GM19238 (cell line): ENCODE results near the gene PPIH.
"Not testable (repeated sequence)": the region's sequence is repeated elsewhere in the genome, so short reads cannot be mapped to it uniquely, and the experiment has no call there.

Source experiments
- DNase-seq: peaks from one replicate; pipeline ENCODE4 v3.0.0; 2011; ENCODE audit warnings: low spot score; ENCODE audit not compliant: insufficient read length

Gene PPIH

GRCh38 chr1:42657981-42658876 lies at the start of gene PPIH:
Gene PPIH, plus strand, starts transcription at chr1:42658423. Its CDS starts 24 bp downstream, at chr1:42658447.
- DNase-seq: peak; percentile 91

- no peak for DNase-seq
Measured at GRCh38 chr1:42613803-42614131, 44.5 kb upstream of the PPIH start.

DNA sequence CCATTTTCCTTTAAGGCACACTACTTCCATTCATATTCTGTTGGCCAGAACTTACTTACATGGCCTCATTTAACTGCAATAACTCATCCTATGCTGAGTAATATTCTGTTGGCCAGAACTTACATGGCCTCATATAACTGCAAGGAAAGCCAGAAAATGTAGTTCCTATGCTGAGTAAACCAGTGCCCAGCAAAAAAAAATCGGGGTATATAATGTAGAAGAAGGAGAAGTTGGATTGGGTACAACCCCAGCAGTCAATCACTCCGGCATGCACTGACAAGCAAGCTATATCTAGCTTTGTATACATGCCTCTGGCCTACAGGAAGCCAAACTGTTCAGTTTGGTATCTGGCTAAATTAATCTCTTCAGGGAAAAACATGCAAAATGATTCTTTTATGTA lies 39.4 kb upstream of the PPIH start:
- DNase-seq: no peak

GRCh38 chr1:42620307-42620706 lies 37.9 kb upstream of the PPIH start:
- no peak for DNase-seq

DNA sequence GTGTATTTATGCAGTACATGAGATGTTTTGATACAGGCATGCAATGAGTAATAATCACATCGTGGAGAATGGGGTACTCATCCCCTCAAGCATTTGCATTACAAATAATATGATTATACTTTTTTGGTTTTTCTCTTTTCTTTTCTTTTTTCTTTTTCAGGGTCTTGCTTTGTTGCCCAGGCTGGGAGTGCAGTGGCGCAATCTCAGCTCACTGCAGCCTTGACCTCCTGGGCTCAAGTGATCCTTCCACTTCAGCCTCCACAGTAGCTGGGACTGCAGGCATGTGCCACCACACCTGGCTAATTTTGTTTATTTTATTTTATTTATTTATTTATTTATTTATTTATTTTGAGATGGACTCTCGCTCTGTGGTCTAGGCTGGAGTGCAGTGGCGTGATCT lies 37.0 kb upstream of the PPIH start:
- not testable (repeated sequence) for DNase-seq

- not testable (repeated sequence) for DNase-seq
Measured at GRCh38 chr1:42627205-42627604, 31.0 kb upstream of the PPIH start.

DNA sequence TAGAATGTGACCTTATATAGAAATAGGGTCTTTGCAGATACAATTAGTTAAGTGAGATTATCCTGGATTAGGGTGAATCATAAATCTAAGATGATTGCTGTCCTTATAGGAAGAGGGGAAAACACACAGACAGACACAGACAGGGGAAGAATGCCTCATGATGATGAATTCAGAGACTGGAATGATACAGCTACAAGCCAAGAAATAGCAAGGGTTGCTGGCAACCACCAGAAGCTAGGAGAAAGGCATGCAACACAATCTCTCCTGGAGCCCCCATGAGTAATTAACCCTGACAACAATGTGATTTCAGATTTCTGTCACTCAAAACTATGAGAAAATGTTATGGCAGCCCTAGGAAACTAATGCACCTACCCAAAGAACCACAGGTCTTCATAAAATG lies 19.1 kb upstream of the PPIH start:
- no peak for DNase-seq

DNA sequence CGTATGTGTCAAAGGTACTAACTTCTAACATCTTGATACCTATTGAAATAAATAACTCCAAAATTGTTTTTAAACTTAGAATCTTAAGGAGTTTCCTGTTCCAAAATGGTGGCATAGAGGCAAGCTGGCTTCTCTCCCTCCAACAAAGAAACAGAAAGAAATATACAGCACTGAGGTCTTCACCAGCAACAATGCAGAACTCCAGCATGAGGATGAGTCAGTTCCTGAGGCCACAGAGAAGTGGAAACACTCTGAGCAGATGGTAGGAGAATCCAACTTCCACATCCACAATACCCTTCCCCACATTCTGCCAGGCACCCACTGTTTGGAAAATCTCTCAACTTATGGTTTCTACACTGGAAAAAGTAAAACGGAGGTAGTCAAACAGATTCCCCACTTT lies 12.2 kb upstream of the PPIH start:
- no peak for DNase-seq

- no peak for DNase-seq
Measured at GRCh38 chr1:42657201-42657600, 1.0 kb upstream of the PPIH start.

GRCh38 chr1:42658877-42659337 lies 684 bp downstream of the PPIH start:
- DNase-seq: no peak

GRCh38 chr1:42660907-42661500 lies 2.8 kb downstream of the PPIH start:
- DNase-seq: no peak

GRCh38 chr1:42669936-42670335 lies 11.7 kb downstream of the PPIH start:
- DNase-seq: no peak

DNA sequence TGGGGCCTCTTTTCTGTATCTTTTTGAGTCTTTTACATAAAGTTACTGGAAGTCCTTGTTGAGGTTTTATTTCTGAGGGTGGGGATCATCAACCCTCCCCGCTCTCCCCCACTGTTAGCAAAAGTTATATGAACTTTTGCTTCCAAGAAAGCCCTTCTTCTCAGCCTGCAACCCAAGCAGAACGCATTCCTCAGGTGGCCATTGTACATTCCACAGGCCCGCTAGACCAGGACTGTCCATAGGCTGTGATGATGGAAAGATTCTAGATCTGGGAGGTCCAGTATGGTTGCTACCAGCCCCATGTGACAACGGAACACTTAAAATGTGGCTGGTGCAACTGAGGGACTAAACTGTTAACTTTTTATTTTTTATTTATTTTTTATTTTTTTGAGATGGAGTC lies 12.2 kb downstream of the PPIH start:
- DNase-seq: no peak

GRCh38 chr1:42674214-42674613 lies 16.0 kb downstream of the PPIH start:
- DNase-seq: no peak

- DNase-seq: no peak
Measured at GRCh38 chr1:42674682-42675081, 16.5 kb downstream of the PPIH start.

DNA sequence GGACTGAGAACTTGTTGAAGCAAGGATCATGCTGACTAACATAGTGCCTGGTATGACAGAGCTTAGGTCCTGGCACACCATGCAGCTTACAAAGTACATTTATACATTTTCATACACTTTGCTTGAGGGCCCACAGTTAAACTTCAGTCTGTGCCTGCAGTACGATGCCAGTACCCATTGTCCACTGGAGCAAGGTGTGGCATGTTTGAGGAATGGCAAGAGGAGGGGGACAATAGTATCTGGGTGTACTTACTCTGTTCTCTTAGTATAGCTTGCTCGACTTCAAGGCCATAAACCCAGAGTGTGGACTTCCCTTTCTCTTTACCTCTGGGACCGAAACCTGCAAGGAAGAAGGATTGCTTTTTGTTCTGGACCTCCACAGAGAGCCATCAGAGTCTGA lies 17.2 kb downstream of the PPIH start:
- DNase-seq: no peak

GRCh38 chr1:42676534-42677087 lies 18.4 kb downstream of the PPIH start:
- no peak for DNase-seq

GRCh38 chr1:42679364-42679983 lies 21.3 kb downstream of the PPIH start:
- no peak for DNase-seq

DNA sequence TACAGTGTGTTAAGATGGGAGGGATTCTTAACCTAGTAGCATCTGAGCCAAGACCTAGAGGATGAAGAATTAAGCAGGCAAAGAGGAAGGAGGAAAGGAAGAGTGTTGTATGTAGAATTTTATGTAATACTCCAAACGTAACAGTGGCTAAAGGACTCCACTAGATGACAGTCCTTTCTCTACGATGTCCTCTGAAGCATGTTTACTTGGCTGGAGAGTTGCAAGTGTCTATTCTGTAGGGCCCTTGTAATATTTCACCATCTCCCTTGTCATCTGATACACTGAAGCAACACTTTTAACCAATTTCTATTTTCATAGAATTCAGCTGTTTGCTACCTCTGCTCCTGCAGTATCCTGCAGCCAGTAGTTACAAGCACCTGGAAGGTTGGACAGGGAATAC lies 21.8 kb downstream of the PPIH start:
- DNase-seq: no peak

DNA sequence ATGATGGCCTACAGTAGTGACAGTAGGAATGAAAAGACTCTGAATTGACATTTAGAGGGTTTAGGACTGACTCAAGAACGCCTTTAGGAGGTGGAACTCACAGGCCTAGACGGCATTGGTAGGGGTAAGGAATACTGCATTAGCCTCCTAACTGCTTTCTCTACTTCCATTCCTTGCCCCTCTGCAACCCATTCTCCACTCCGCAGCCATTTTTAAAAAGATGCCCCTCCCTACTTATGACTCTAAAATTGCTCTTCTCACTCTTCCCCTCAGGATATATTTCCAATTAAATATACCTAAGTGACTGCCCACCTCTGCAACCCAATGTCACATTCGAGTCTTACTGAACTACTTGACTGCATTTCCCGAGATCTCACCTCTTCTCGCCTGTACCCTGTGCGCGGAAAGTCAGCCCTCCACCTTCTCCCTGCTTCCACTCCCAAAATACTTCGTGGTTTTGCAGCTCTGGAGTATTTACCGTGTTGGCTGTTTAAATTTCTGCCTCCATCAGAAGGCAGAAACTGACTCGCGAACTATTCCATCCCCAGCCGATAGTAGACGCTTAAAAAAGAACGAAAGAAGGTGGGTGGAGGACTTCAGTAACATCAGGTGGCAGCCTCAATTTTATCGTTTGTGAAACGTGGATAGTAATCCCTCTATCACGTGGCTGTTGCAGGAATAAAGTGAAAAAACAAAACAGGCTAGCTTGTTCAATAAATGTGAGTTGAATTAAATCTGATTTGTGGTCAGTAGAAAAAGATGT lies 22.9 kb downstream of the PPIH start:
- peak; percentile 8 for DNase-seq

DNA sequence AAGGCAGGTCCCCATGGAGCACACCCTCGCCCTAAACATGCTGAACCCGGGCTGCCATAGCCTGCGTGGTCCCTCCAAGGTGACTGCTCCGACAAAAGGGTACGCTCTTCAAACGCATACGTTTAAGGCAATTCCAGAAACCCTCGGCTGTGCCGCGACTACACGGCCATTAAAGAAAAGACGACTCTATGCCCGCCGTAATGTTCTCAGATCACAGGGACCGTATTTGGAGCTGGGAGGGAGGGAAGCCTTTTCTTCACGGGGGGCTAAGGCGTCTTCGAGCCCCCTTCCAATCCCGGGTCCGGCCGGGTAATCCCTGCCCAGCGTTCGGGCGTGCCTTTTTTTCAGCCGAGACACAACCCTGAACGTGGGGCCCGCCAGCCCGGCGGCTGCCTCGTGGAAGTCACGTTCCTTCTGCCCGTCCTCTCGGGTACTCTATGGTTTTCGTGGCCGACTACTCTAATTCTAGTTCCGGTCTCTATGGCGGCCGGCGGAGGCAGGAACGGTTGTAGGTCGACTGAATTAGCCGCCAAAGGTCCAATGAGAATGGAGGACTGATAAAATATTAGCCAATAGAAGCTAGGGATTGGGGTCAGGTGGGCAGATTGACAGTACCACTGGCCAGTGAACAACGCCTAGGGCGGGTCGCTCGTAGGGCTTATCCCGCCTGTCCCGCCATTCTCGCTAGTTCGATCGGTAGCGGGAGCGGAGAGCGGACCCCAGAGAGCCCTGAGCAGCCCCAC lies 23.7 kb downstream of the PPIH start, which contains the start of gene YBX1:
Gene YBX1 (plus strand): TSS at position 678 of the 743 bp plus-strand sequence. CDS start 148 bp downstream, outside the sequence.
- DNase-seq: peak; percentile 92
